ENCODE results near the gene SLAMF9. TPM values are rescaled to one million over a fixed set of nuclear protein-coding genes. Genes with fewer than 3 reads are reported as not detected.

The SLAMF9 gene
- total RNA-seq, 1 experiment from 2014 or later: 0.36 TPM

- intact Hi-C loops (cut with micrococcal nuclease; ENCODE audit: unreplicated experiment): loop anchor here (10.0 kb wide), 1 partner anchor 155 kb away; the partner anchor contains the start of gene KCNJ9
- BruUV-seq (replicated peaks): no TSS peak
- Histone ChIP-seq H3K27me3 (replicated peaks; ENCODE audit: control insufficient read depth, insufficient read depth, low read length) (no peaks in the 10 kb centered on the region), H3K9me3 (no peaks in the 10 kb centered on the region), H3K36me3 (ENCODE audit: control insufficient read depth, insufficient read depth, low read length) (peaks cover 2% of the 10 kb centered on the region; the same call in 1 of the 2 replicates), H3K4me1 (peaks cover 18% of the 10 kb centered on the region), H3K4me3 (ENCODE audit: low read depth, low read length) (no peak overlapping the region)
- DNase-seq: no peak
- no peak overlapping the region for H3K4me3 Mint-ChIP-seq (ENCODE audit: unreplicated experiment)
- no peaks in the 10 kb centered on the region for H3K9me3 Mint-ChIP-seq (ENCODE audit: unreplicated experiment)
- no peaks in the 10 kb centered on the region for H3K27me3 Mint-ChIP-seq (ENCODE audit: insufficient read depth, unreplicated experiment)
- peaks cover 41% of the 10 kb centered on the region for H3K36me3 Mint-ChIP-seq (ENCODE audit: insufficient read depth, unreplicated experiment)
- TF ChIP-seq CTCF (IDR thresholded peaks at IDR 0.05; ENCODE audit: insufficient read depth in 1 of 2, low read depth in 1 of 2, low read length in 1 of 2, severe bottlenecking in 1 of 2, unreplicated experiment in 1 of 2): no peak
- ChIA-PET POLR2A (no interaction called here), CTCF (interaction anchor here (0.6 to 1.6 kb wide), 2 partner anchors 79 to 103 kb away, joined by 3 to 7 read pairs; partner anchors contain the start of gene SLAMF8)
- H3K27ac Mint-ChIP-seq (ENCODE audit: unreplicated experiment): no peak overlapping the region
- peaks cover 27% of the 10 kb centered on the region for H3K4me1 Mint-ChIP-seq (ENCODE audit: low read depth, unreplicated experiment)
These were observed 24.6 kb downstream of the SLAMF9 start for GRCh38 chr1:159929155-159930051.

GRCh38 chr1:159928491-159929050 lies 25.5 kb downstream of the SLAMF9 start:
- Mint-ChIP-seq H3K36me3 (ENCODE audit: insufficient read depth, unreplicated experiment) (peaks cover 44% of the 10 kb centered on the region), H3K27me3 (ENCODE audit: insufficient read depth, unreplicated experiment) (no peaks in the 10 kb centered on the region), H3K27ac (ENCODE audit: unreplicated experiment) (no peak overlapping the region), H3K9me3 (ENCODE audit: unreplicated experiment) (no peaks in the 10 kb centered on the region), H3K4me1 (ENCODE audit: low read depth, unreplicated experiment) (peaks cover 27% of the 10 kb centered on the region), H3K4me3 (ENCODE audit: unreplicated experiment) (no peak overlapping the region)
- POLR2A ChIA-PET: no interaction called here
- BruUV-seq (replicated peaks): no TSS peak
- CTCF ChIA-PET: no interaction called here
- intact Hi-C loops (cut with micrococcal nuclease; ENCODE audit: unreplicated experiment): no loop called here
- Histone ChIP-seq H3K36me3 (ENCODE audit: control insufficient read depth, insufficient read depth, low read length) (no peaks in the 10 kb centered on the region; the same call in 1 of the 2 replicates), H3K9me3 (no peaks in the 10 kb centered on the region), H3K4me1 (peaks cover 20% of the 10 kb centered on the region), H3K4me3 (ENCODE audit: low read depth, low read length) (no peak overlapping the region), H3K27me3 (replicated peaks; ENCODE audit: control insufficient read depth, insufficient read depth, low read length) (no peaks in the 10 kb centered on the region)
- TF ChIP-seq CTCF (IDR thresholded peaks at IDR 0.05; ENCODE audit: insufficient read depth in 1 of 2, low read depth in 1 of 2, low read length in 1 of 2, severe bottlenecking in 1 of 2, unreplicated experiment in 1 of 2): no peak
- DNase-seq: no peak

DNA sequence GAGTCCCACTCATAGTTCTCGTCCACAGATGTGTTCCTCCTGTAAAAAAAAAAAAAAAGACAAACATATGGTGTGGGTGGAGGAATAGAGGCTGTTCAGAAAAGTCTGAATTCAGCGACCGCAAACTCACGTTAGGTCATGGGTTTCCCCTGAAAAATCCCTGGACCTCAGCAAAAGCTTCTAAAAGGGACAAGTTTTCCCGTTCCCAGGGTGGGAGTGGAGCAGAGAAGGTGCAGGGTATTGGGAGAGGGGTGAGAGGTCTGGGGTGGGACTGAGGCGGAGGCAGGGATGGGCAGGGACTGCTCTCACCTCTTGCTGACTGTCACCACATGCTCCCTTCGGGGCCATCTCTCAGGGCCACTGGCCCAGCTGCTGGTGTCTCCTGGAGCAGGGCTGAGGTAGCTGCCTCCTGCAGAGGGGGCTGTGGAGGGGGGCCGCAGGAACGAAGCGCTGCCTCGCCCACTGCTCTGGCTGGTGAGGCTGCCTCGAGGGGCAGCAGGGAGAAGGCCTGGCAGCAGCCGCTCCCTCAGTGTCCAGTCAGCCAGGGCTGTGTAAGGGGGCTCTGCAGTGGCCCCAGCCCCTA lies 26.1 kb downstream of the SLAMF9 start:
- no peaks in the 10 kb centered on the region; the same call in 1 of the 2 replicates for H3K36me3 ChIP-seq (ENCODE audit: control insufficient read depth, insufficient read depth, low read length)
- no TSS peak for BruUV-seq (replicated peaks)

More for the DNA sequence above, 26.1 kb downstream of the SLAMF9 start:
- ChIA-PET POLR2A (no interaction called here), CTCF (no interaction called here)
- no peaks in the 10 kb centered on the region for H3K9me3 Mint-ChIP-seq (ENCODE audit: unreplicated experiment)
- TF ChIP-seq CTCF (IDR thresholded peaks at IDR 0.05; ENCODE audit: insufficient read depth in 1 of 2, low read depth in 1 of 2, low read length in 1 of 2, severe bottlenecking in 1 of 2, unreplicated experiment in 1 of 2): no peak
- H3K36me3 Mint-ChIP-seq (ENCODE audit: insufficient read depth, unreplicated experiment): peaks cover 50% of the 10 kb centered on the region
- H3K27ac Mint-ChIP-seq (ENCODE audit: unreplicated experiment): no peak overlapping the region
- DNase-seq: no peak
- Histone ChIP-seq H3K27me3 (replicated peaks; ENCODE audit: control insufficient read depth, insufficient read depth, low read length) (no peaks in the 10 kb centered on the region), H3K4me3 (ENCODE audit: low read depth, low read length) (no peak overlapping the region), H3K9me3 (no peaks in the 10 kb centered on the region), H3K4me1 (peaks cover 20% of the 10 kb centered on the region)
- no peak overlapping the region for H3K4me3 Mint-ChIP-seq (ENCODE audit: unreplicated experiment)
- H3K27me3 Mint-ChIP-seq (ENCODE audit: insufficient read depth, unreplicated experiment): no peaks in the 10 kb centered on the region
- intact Hi-C loops (cut with micrococcal nuclease; ENCODE audit: unreplicated experiment): no loop called here
- H3K4me1 Mint-ChIP-seq (ENCODE audit: low read depth, unreplicated experiment): peaks cover 27% of the 10 kb centered on the region

All from Caco-2 (cell line).